ENCODE measurements around the gene SAMD4A.

- TF ChIP-seq, protein P1, sequence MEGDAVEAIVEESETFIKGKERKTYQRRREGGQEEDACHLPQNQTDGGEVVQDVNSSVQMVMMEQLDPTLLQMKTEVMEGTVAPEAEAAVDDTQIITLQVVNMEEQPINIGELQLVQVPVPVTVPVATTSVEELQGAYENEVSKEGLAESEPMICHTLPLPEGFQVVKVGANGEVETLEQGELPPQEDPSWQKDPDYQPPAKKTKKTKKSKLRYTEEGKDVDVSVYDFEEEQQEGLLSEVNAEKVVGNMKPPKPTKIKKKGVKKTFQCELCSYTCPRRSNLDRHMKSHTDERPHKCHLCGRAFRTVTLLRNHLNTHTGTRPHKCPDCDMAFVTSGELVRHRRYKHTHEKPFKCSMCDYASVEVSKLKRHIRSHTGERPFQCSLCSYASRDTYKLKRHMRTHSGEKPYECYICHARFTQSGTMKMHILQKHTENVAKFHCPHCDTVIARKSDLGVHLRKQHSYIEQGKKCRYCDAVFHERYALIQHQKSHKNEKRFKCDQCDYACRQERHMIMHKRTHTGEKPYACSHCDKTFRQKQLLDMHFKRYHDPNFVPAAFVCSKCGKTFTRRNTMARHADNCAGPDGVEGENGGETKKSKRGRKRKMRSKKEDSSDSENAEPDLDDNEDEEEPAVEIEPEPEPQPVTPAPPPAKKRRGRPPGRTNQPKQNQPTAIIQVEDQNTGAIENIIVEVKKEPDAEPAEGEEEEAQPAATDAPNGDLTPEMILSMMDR (IDR thresholded peaks at IDR 0.05; ENCODE audit: insufficient read depth, low read length) = no peak
- TF ChIP-seq POLR2AphosphoS5 (IDR thresholded peaks at IDR 0.05; ENCODE audit: low read depth) (no peak), SPI1 (IDR thresholded peaks at IDR 0.05; ENCODE audit: borderline replicate concordance, low read depth) (no peak)
These were observed 85.7 kb downstream of the SAMD4A start for GRCh38 chr14:54652605-54653052.

Data from HL-60 (cell line).